Urinary bladder (tissue), 4 donors: ENCODE results near the gene MCU. TPM values are rescaled to one million over a fixed set of nuclear protein-coding genes. Genes with fewer than 3 reads are reported as not detected.
"Not testable (repeated sequence)": the region's sequence is repeated elsewhere in the genome, so short reads cannot be mapped to it uniquely, and the experiment has no call there.

ENCODE experiments used
- DNase-seq: peaks from one replicate; pipeline ENCODE4 v3.0.0-alpha.2; 2015; ENCODE audit errors: extremely low spot score
- H3K27ac ChIP-seq: one replicate; pipeline ENCODE4 v1.5.1; 2013; ENCODE audit warnings: low read depth, mild to moderate bottlenecking, moderate library complexity
- H3K36me3 ChIP-seq: one replicate; pipeline ENCODE4 v1.6.1; 2013; ENCODE audit warnings: mild to moderate bottlenecking, moderate library complexity; ENCODE audit not compliant: insufficient read depth
- H3K4me1 ChIP-seq: one replicate; pipeline ENCODE4 v1.6.1; 2013; ENCODE audit warnings: mild to moderate bottlenecking, moderate library complexity; ENCODE audit not compliant: insufficient read depth
- H3K4me3 ChIP-seq: one replicate; pipeline ENCODE4 v1.5.1; 2013; ENCODE audit warnings: low read depth, low read length
- WGBS: extraction: QIAGEN DNeasy Blood & Tissue Kit; methylation state at CpG from one replicate; pipeline ENCODE4 v1.1.7; 2013; 5-methylcytosine and 5-hydroxymethylcytosine counted together
- polyA plus RNA-seq: library from polyadenylated mRNA; stranded (reverse); fragments of 200-250 nt; gene quantifications from one replicate; pipeline ENCODE4 v1.2.3, GENCODE V29; 2013
- total RNA-seq: library from RNA; depleted of rRNA; stranded (reverse); fragments of >200 nt; gene quantifications from one replicate; pipeline ENCODE4 v1.2.3, GENCODE V29; 2014
- donor health status: healthy with polysubstance abuse.
- donor health status: healthy.

The MCU gene
- total and polyA plus RNA-seq, 2 donors: 17.6 to 65.7 TPM

- H3K4me3 ChIP-seq: no peak overlapping the region
- no peak overlapping the region for H3K27ac ChIP-seq
- H3K36me3 ChIP-seq: no peaks in the 10 kb centered on the region
- WGBS: 69% methylated on average over 7 of the region's 7 CpGs
- H3K4me1 ChIP-seq: no peaks in the 10 kb centered on the region
- DNase-seq: no peak
Measured at GRCh38 chr10:72913287-72913686, 221.3 kb downstream of the MCU start.

DNA sequence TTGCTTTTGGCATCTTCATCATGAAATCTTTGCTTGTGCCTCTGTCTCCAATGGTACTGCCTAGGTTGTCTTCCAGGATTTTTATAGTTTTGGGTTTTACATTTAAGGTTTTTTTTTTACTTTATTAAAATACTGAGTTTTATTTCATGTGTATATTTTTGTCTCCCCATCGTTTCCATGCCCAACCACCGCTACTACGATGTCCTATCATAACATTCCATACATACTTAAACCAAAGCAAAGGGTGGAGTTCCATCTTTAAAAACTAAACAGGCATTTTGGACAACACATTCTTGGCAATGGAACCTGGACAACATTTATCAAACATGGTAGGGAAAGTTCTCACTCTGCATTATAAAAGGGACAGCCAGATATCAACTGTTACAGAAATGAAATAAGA lies 225.3 kb downstream of the MCU start:
- not testable (repeated sequence) for H3K36me3 ChIP-seq, DNase-seq, H3K27ac ChIP-seq, H3K4me3 ChIP-seq, H3K4me1 ChIP-seq
- WGBS: 17% methylated on average over 3 of the region's 3 CpGs

DNA sequence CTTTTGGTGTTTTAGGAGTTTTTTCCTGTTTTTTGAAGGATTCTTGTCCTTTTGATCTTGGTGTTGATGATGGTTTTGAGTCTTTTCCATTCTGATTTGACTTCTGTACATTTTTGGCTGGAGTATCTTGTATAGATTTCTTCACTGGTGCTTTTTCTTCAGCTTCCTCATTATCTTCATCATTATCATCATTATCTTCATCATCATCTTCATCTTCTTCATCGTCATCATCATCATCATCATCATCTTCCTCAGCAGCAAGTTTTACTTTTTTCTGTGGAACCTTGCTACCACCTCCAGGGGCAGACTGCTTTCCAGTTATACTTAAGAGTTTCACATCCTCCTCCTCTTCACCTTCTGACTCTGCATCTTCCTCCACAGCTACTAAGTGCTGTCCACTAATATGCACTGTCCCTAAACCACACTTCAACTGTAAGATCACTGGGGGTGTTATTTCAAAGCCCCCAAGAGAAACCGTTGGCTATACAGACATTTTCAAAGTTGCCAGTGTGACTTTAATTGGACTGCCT lies 225.9 kb downstream of the MCU start:
- WGBS: 87% methylated on average over 2 of the region's 2 CpGs
- not testable (repeated sequence) for DNase-seq

DNA sequence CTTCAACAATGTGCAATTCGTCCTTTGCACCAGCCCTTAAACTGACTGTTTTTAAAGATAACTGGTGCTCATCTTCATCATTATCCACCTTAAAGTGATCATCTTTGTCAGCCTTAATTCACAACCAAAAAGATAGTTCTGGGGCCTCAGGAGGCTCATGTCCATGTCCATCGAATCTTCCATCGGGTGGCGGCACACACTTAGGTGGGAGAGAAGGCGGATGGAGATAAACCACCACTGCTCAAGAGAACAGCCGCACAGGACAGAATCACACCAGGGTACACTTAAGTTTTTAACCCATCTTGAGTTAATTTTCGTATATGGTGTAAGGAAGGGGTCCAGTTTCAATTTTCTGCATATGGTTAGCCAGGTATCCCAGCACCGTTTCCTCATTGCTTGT lies 226.4 kb downstream of the MCU start:
- Histone ChIP-seq H3K27ac (no peak overlapping the region), H3K4me3 (no peak overlapping the region), H3K36me3 (no peaks in the 10 kb centered on the region), H3K4me1 (no peaks in the 10 kb centered on the region)
- no peak for DNase-seq
- WGBS: 95% methylated on average over 8 of the region's 8 CpGs

More for the DNA sequence above, 225.9 kb downstream of the MCU start:
- not testable (repeated sequence) for H3K27ac ChIP-seq, H3K4me3 ChIP-seq, H3K4me1 ChIP-seq, H3K36me3 ChIP-seq

DNA sequence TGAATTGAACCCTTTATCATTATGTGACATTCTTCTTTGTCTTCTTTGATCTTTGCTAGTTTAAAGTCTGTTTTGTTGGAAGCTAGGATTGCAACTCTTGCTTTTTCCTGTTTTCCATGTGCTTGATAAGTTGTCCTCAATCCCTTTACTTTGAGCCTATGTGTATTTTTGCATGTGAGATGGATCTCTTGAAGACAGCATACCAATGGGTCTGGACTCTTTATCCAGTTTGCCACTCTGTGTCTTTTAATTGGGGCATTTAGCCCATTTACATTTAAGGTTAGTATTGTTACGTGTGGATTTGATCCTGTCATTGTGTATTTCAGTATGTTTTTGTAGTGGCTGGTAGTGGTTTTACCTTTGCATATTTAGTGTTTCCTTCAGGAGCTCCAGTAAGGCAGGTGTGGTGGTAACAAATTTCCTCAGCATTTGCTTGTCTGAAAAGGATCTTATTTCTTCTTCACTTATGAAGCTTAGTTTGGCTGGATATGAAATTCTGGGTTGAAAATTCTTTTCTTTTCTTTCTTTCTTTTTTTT lies 229.3 kb downstream of the MCU start:
- not testable (repeated sequence) for H3K36me3 ChIP-seq, H3K4me3 ChIP-seq, H3K27ac ChIP-seq, DNase-seq, H3K4me1 ChIP-seq
- 97% methylated on average over 1 of the region's 1 CpG for WGBS

DNA sequence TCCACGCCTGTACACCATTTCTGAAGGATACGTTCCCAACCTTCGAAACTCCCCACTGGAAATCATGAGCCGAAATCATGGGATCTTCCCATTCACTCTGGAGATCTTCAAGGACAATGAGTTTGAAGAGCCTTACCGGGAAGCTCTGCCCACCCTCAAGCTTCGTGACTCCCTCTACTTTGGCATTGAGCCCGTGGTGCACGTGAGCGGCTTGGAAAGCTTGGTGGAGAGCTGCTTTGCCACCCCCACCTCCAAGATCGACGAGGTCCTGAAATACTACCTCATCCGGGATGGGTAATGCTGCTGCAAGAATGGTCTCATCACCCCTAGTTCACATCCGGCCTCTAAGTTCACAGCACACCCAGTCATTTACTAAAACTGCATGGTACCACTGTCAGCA lies 232.4 kb downstream of the MCU start:
- no peak overlapping the region for H3K27ac ChIP-seq
- WGBS: 93% methylated on average over 13 of the region's 13 CpGs
- H3K36me3 ChIP-seq: no peaks in the 10 kb centered on the region
- H3K4me3 ChIP-seq: no peak overlapping the region
- DNase-seq: no peak
- H3K4me1 ChIP-seq: no peaks in the 10 kb centered on the region

GRCh38 chr10:72925951-72926465 lies 234.1 kb downstream of the MCU start:
- Histone ChIP-seq H3K4me1 (no peaks in the 10 kb centered on the region), H3K4me3 (no peak overlapping the region), H3K36me3 (no peaks in the 10 kb centered on the region), H3K27ac (no peak overlapping the region)
- 89% methylated on average over 3 of the region's 3 CpGs for WGBS
- no peak for DNase-seq

GRCh38 chr10:72927485-72927884 lies 235.5 kb downstream of the MCU start:
- H3K27ac ChIP-seq: no peak overlapping the region
- no peak overlapping the region for H3K4me3 ChIP-seq
- H3K36me3 ChIP-seq: no peaks in the 10 kb centered on the region
- DNase-seq: no peak
- H3K4me1 ChIP-seq: no peaks in the 10 kb centered on the region
- WGBS: 63% methylated on average over 5 of the region's 5 CpGs

GRCh38 chr10:72928798-72929197 lies 236.9 kb downstream of the MCU start:
- Histone ChIP-seq H3K27ac (no peak overlapping the region), H3K4me3 (no peak overlapping the region), H3K36me3 (no peaks in the 10 kb centered on the region), H3K4me1 (no peaks in the 10 kb centered on the region)
- WGBS: 97% methylated on average over 5 of the region's 5 CpGs
- no peak for DNase-seq

DNA sequence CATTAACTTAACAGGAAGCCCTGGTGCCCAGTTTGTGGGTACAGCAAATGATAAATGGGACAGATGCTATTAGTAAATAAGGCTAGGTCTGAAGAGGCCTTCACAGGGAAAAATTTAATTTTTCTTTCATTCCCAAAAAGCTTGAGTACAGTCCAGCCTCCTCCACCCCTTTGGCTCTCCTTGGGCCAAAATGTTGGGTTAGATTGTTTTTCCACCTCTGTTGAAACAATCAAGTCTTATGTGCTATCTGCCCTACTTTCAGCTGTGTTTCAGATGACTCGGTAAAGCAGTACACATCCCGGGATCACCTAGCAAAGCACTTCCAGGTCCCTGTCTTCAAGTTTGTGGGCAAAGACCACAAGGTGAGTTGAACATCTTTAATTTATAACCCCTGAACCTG lies 238.3 kb downstream of the MCU start:
- Histone ChIP-seq H3K4me3 (no peak overlapping the region), H3K4me1 (no peaks in the 10 kb centered on the region), H3K27ac (no peak overlapping the region), H3K36me3 (no peaks in the 10 kb centered on the region)
- 76% methylated on average over 2 of the region's 2 CpGs for WGBS
- DNase-seq: no peak

DNA sequence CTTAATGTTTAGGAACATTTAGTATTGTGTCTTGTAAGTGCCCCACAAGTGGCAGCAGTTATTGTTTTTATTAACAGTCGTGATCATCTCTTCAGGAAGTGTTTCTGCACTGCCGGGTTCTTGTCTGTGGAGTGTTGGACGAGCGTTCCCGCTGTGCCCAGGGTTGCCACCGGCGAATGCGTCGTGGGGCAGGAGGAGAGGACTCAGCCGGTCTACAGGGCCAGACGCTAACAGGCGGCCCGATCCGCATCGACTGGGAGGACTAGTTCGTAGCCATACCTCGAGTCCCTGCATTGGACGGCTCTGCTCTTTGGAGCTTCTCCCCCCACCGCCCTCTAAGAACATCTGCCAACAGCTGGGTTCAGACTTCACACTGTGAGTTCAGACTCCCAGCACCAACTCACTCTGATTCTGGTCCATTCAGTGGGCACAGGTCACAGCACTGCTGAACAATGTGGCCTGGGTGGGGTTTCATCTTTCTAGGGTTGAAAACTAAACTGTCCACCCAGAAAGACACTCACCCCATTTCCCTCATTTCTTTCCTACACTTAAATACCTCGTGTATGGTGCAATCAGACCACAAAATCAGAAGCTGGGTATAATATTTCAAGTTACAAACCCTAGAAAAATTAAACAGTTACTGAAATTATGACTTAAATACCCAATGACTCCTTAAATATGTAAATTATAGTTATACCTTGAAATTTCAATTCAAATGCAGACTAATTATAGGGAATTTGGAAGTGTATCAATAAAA lies 240.5 kb downstream of the MCU start:
- no peaks in the 10 kb centered on the region for H3K36me3 ChIP-seq
- DNase-seq: no peak
- WGBS: 89% methylated on average over 20 of the region's 20 CpGs
- H3K4me3 ChIP-seq: no peak overlapping the region
- no peaks in the 10 kb centered on the region for H3K4me1 ChIP-seq
- no peak overlapping the region for H3K27ac ChIP-seq

- WGBS: 92% methylated on average over 6 of the region's 6 CpGs
- H3K4me1 ChIP-seq: no peaks in the 10 kb centered on the region
- no peak overlapping the region for H3K27ac ChIP-seq
- no peaks in the 10 kb centered on the region for H3K36me3 ChIP-seq
- DNase-seq: no peak
- no peak overlapping the region for H3K4me3 ChIP-seq
Measured at GRCh38 chr10:72935361-72935760, 243.4 kb downstream of the MCU start.
